GM10266 (cell line): ENCODE data around the gene IFT20.

Source experiments
- DNase-seq: peaks from one replicate; pipeline ENCODE4 v3.0.0; 2012; ENCODE audit errors: extremely low spot score
- TF ChIP-seq, protein P1 (sequence below): IDR thresholded peaks from 2 replicates; pipeline ENCODE4 v1.5.1; 2012; ENCODE audit warnings: mild to moderate bottlenecking, low read depth; ENCODE audit not compliant: control insufficient read depth, insufficient read depth; ENCODE audit errors: missing control alignments

Gene IFT20

DNA sequence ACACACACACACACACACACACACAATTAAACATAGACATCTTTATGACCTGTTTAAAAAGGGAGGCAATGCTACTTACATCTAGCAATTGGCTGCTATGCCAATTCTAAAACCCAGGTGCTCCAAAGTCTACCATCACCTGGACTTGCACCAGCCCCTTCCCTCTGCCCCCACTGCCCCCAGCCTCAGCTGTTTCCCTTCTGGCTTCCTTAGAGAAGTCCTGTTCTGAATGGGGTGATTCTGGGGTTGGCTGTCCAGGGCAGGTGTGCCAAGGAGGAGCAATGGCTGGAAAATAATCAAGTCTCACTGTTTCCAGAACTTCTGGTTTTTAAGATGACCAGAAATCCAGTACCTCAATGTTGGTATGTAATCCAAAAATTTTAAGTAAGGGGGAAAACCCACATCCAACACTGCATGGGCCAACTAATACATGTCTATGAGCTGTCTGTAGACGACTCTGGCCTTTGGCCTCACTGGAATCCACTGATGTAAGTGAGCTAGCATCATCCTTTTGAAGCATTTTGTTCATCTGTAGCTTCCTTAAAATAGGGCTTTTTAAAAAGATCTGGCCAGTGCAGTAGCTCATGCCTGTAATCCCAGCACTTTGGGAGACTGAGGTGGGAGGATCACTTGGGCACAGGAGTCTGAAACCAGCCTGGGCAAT is 2.1 kb downstream of the IFT20 start:
- TF ChIP-seq, protein P1, sequence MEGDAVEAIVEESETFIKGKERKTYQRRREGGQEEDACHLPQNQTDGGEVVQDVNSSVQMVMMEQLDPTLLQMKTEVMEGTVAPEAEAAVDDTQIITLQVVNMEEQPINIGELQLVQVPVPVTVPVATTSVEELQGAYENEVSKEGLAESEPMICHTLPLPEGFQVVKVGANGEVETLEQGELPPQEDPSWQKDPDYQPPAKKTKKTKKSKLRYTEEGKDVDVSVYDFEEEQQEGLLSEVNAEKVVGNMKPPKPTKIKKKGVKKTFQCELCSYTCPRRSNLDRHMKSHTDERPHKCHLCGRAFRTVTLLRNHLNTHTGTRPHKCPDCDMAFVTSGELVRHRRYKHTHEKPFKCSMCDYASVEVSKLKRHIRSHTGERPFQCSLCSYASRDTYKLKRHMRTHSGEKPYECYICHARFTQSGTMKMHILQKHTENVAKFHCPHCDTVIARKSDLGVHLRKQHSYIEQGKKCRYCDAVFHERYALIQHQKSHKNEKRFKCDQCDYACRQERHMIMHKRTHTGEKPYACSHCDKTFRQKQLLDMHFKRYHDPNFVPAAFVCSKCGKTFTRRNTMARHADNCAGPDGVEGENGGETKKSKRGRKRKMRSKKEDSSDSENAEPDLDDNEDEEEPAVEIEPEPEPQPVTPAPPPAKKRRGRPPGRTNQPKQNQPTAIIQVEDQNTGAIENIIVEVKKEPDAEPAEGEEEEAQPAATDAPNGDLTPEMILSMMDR = no peak
- no peak for DNase-seq

DNA sequence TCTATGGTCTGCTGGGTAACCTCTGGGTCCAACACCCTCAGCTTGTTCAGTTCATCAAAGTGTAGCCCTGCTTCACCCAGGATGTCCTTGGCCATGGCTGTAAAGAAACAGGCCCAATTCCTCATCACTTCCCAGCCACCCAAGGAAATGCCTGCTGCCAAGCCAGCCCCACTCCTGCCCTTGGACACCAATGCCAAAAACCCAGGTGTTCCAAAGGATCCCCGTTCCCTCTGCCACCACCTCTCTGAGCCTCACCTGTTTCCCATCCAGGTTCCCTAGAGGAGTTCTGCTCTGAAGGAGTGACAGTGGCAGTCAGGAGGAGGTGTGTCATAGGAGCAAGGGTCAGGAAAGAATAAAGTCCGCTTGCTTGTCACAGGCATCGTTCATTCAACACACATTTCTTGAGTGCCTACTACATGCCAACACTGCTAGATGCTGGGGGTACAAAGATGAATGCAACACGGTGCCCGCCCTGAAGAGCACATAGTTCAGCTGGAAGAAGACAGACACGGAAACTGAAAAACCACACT is 3.3 kb downstream of the IFT20 start:
- no peak for DNase-seq
- TF ChIP-seq, protein P1 = no peak

GRCh38 chr17:28330671-28331070 is 4.6 kb downstream of the IFT20 start:
- DNase-seq = no peak
- TF ChIP-seq, protein P1 = no peak

- TF ChIP-seq, protein P1 = no peak
- no peak for DNase-seq
Measured at GRCh38 chr17:28328325-28328724, 6.9 kb downstream of the IFT20 start.

- TF ChIP-seq, protein P1 = no peak
- no peak for DNase-seq
Measured at GRCh38 chr17:28327709-28328108, 7.6 kb downstream of the IFT20 start.

- TF ChIP-seq, protein P1 = no peak
- DNase-seq = peak; percentile 32
Measured at GRCh38 chr17:28327031-28327607, 8.2 kb downstream of the IFT20 start.

- DNase-seq = no peak
- TF ChIP-seq, protein P1 = no peak
Measured at GRCh38 chr17:28326114-28326513, 9.2 kb downstream of the IFT20 start.
